ENCODE measurements around the gene AQP12A. TPM values are rescaled to one million over a fixed set of nuclear protein-coding genes. Genes with fewer than 3 reads are reported as not detected.

Gene AQP12A
- total RNA-seq, 3 donors from 2014 or later = not detected

DNA sequence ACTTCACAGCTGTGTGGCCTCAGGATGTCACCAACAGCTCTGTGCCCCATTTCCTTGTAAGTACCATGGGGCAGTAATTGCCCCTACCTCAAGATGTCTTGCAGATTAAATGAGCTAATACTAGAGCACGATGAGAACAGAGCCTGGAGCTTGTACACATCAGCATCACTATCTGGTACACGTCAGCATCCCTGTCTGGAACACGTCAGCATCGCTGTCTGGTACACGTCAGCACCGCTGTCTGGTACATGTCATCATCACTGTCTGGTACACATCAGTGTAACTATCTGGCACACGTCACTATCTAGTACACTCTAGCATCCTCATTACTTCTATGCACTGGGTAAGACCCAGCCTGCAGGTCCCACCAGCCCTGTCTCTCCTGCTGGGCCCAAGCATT lies 37.2 kb downstream of the AQP12A start:
- H3K9me3 ChIP-seq = no peaks in the 10 kb centered on the region
- H3K27ac ChIP-seq = no peak overlapping the region
- H3K27me3 ChIP-seq = peaks cover 0 to 26% of the 10 kb centered on the region in 2 donors
- TF ChIP-seq CTCF (IDR thresholded peaks at IDR 0.05) = no peak
- no peak for TF ChIP-seq POLR2A (IDR thresholded peaks at IDR 0.05)
- TF ChIP-seq POLR2AphosphoS5 (IDR thresholded peaks at IDR 0.05) = no peak
- H3K4me3 ChIP-seq = no peak overlapping the region
- H3K4me1 ChIP-seq = no peaks in the 10 kb centered on the region
- no peak for DNase-seq (ENCODE audit: low spot score in 2 of 2)
- H3K36me3 ChIP-seq = no peaks in the 10 kb centered on the region
- intact Hi-C loops (cut with DNase I; ENCODE audit: low total_unique reads) = no loop called here

GRCh38 chr2:240730501-240731177 lies 39.0 kb downstream of the AQP12A start:
- Histone ChIP-seq H3K4me1 (no peaks in the 10 kb centered on the region), H3K9me3 (no peaks in the 10 kb centered on the region), H3K27ac (no peak overlapping the region), H3K36me3 (no peaks in the 10 kb centered on the region), H3K27me3 (peaks cover 0 to 26% of the 10 kb centered on the region in 2 donors), H3K4me3 (no peak overlapping the region)
- DNase-seq (ENCODE audit: low spot score in 2 of 2) = no peak
- TF ChIP-seq CTCF (IDR thresholded peaks at IDR 0.05) = no peak
- no peak for TF ChIP-seq POLR2A (IDR thresholded peaks at IDR 0.05)
- no peak for TF ChIP-seq POLR2AphosphoS5 (IDR thresholded peaks at IDR 0.05)
- intact Hi-C loops (cut with DNase I; ENCODE audit: low total_unique reads) = no loop called here

DNA sequence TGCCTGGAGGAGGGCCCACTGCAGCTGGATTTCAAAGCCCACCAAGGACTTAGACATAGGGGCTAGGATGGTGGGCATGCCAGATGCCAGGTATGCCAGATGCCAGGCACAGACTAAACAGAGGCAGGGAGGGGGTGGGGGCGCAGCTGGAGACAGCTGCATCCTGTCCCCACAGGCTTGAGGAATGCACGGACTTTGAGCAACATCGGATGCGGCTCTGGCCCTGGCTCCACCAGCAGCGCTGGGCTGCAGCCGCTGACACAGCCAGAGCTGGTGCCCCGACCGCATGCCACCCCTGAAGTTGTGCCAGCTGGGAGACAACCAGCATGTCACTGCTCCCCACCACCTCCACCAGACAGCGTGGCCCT lies 39.5 kb downstream of the AQP12A start:
- Histone ChIP-seq H3K4me3 (no peak overlapping the region), H3K4me1 (no peaks in the 10 kb centered on the region), H3K27me3 (peaks cover 0 to 28% of the 10 kb centered on the region in 2 donors), H3K36me3 (no peaks in the 10 kb centered on the region), H3K9me3 (no peaks in the 10 kb centered on the region), H3K27ac (no peak overlapping the region)
- TF ChIP-seq CTCF (IDR thresholded peaks at IDR 0.05) (no peak), POLR2A (IDR thresholded peaks at IDR 0.05) (no peak), POLR2AphosphoS5 (IDR thresholded peaks at IDR 0.05) (no peak)
- intact Hi-C loops (cut with DNase I; ENCODE audit: low total_unique reads) = no loop called here
- no peak for DNase-seq (ENCODE audit: low spot score in 2 of 2)

DNA sequence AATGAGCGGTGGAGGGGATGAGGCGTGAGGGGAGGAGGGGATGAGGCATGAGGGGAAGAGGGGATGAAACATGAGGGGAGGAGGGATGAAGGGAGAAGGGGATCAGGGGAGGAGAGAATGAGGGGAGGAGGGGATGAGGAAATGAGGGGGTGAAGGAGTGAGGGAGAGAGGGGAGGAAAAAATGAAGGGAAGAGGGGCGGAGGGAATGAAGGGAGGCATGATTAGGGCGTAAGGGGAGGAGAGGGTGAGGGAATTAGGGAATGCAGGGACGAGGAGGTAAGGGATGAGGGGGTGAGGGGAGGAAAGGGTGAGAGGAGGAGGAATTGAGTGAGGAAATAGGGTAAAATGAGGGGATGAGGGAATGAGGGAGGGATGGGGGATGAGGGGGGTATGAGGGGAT lies 40.5 kb downstream of the AQP12A start:
- no peak for DNase-seq (ENCODE audit: low spot score in 2 of 2)
- Histone ChIP-seq H3K9me3 (no peaks in the 10 kb centered on the region), H3K36me3 (no peaks in the 10 kb centered on the region), H3K27ac (no peak overlapping the region), H3K27me3 (peaks cover 0 to 30% of the 10 kb centered on the region in 2 donors), H3K4me1 (no peaks in the 10 kb centered on the region), H3K4me3 (no peak overlapping the region)
- TF ChIP-seq POLR2A (IDR thresholded peaks at IDR 0.05) (no peak), POLR2AphosphoS5 (IDR thresholded peaks at IDR 0.05) (no peak), CTCF (IDR thresholded peaks at IDR 0.05) (no peak)
- intact Hi-C loops (cut with DNase I; ENCODE audit: low total_unique reads) = no loop called here

DNA sequence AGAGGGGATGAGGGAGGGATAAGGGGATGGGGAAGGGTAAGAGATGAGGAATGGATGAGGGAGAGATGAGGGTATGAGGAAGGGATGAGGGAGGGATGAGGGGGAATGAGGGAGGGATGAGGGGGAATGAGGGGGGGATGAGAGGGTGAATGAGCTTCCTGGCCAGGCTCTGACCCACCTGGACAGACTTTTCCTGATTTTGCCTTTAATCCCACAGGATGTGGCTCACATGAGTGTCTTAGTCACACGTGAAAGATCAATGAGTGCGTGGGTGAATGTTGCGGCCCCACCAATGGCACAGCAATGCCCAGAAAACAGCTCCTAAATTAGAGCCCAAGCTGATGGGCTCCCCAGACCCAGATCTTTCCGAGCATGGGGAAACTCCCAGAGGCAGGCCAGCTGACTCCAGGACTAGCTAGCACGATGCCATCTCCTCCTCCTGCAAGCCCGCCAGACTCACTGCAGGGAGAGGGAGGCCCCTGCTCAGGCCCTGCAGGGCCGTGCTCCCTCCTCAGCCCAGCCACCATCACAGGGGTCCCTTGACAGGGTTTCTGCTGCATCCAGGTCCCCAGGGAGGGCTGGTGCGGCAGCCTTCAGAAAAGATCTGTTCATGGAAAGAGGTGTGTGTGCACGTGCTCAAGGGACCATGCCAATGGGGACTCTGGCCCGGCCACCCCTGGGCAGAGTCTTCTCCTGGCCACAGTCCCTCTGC lies 41.4 kb downstream of the AQP12A start:
- no peak for TF ChIP-seq POLR2AphosphoS5 (IDR thresholded peaks at IDR 0.05)
- TF ChIP-seq POLR2A (IDR thresholded peaks at IDR 0.05) = no peak
- TF ChIP-seq CTCF (IDR thresholded peaks at IDR 0.05) = no peak
- Histone ChIP-seq H3K9me3 (no peaks in the 10 kb centered on the region), H3K27me3 (peaks cover 0 to 30% of the 10 kb centered on the region in 2 donors), H3K4me1 (no peaks in the 10 kb centered on the region), H3K4me3 (no peak overlapping the region), H3K36me3 (no peaks in the 10 kb centered on the region), H3K27ac (no peak overlapping the region)
- no peak for DNase-seq (ENCODE audit: low spot score in 2 of 2)
- intact Hi-C loops (cut with DNase I; ENCODE audit: low total_unique reads) = no loop called here
